ENCODE data around the gene PSMA3. TPM values are rescaled to one million over a fixed set of nuclear protein-coding genes. Genes with fewer than 3 reads are reported as not detected.

Gene PSMA3
- total RNA-seq, 2 experiments from 2014 or later: 189 to 203 TPM

Other genes with a start within 250 kb of the PSMA3 start
- not detected for gene ARMH4, start 92.6 kb upstream of the PSMA3 start, total RNA-seq
- gene ACTR10, start 44.7 kb upstream of the PSMA3 start, total RNA-seq: 10 to 100 TPM; 44.9 to 50.1 TPM
- 10 to 100 TPM; 51.4 to 53.2 TPM for gene ARID4A, start 53.7 kb downstream of the PSMA3 start, total RNA-seq
- not detected for gene TOMM20L, start 151.1 kb downstream of the PSMA3 start, total RNA-seq
- gene TIMM9, start 182.7 kb downstream of the PSMA3 start, total RNA-seq: 10 to 100 TPM; 34.6 to 38.0 TPM
- gene KIAA0586, start 182.9 kb downstream of the PSMA3 start, total RNA-seq: 10 to 100 TPM; 27.4 to 29.9 TPM